Right lobe of liver (tissue), 4 donors: Measurements from ENCODE around the gene CCNI2.

Experiments
- CTCF ChIP-seq, 4 donors: fragments of 200-600 bp in 3 of 4; fragments of 450-650 bp in 1 of 4; IDR thresholded peaks; one replicate each; pipeline versions ENCODE4 v1.5.1 to v1.8.0; 2016 to 2022; ENCODE audit warnings: antibody characterized with exemption in 4 of 4, mild to moderate bottlenecking in 2 of 4
- POLR2A ChIP-seq: fragments of 450-650 bp; IDR thresholded peaks from one replicate; pipeline ENCODE4 v1.6.1; 2017; ENCODE audit warnings: antibody characterized with exemption, mild to moderate bottlenecking
- donor health status: DM: no; HTN: no; CAD: no.
- donor health status: DM: no; HTN: no; CAD: no.
- donor health status: DM: no; HTN: yes; CAD: no.

GRCh38 chr5:132751971-132752580 lies 4.8 kb downstream of the CCNI2 start:
- TF ChIP-seq CTCF (IDR thresholded peaks at IDR 0.05): no peak
- TF ChIP-seq POLR2A: no peak
